AG20443 (cell line): ENCODE results near the gene ROBO1.

Experiments
- DNase-seq: peaks from one replicate; pipeline ENCODE4 v3.0.0; 2012; ENCODE audit warnings: low spot score, mixed read lengths

ROBO1 gene

DNA sequence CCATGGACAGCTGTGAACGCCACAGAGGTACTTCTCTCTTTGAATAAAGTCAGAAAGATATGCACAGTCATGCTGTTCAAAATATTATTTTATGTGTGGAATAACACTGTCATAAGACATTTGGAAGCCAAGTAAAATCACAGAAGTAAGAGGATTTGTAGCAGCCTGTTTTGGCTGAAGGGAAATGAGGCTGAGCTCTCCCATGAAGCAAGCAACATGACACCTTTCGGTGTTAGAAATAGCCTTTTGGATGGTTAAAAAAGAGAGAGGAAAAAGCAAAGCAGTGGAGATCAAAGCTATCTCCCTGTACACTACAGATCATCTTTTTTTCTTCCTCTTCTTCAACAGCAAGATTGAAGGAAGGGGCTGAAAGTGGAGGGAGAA lies 755.3 kb downstream of the ROBO1 start:
- DNase-seq = no peak

DNA sequence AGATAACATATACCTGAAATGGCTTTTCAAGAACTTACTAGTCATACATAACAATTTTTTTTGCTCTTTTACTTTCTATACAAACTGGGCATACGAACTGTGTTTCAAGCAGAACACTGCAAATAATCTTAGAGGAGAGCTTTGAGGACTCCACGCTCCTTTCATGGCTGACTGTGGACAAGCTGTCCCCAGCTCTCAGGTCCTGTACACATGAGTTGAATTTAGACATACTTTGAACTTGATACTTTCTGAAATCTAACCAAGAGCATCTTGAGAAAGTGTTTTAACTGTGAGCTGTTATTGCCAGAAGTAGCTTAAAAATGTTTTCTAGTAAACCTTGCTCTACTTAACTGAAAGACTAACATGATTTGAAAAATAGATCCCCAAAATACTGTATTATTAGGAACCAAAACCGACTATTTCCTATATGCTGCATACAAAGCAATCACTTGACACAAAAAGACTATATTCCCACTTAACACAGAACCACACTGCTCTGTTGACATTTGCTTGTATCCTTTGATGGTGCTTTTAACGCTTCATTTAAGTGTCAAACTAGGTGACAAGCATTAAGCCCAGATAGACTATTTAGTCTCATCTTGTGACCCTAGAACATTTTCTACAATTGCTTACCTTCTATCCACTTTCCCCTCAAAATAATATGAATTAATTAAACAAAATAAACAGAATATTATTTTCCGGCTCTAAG lies 755.8 kb downstream of the ROBO1 start:
- DNase-seq = no peak

DNA sequence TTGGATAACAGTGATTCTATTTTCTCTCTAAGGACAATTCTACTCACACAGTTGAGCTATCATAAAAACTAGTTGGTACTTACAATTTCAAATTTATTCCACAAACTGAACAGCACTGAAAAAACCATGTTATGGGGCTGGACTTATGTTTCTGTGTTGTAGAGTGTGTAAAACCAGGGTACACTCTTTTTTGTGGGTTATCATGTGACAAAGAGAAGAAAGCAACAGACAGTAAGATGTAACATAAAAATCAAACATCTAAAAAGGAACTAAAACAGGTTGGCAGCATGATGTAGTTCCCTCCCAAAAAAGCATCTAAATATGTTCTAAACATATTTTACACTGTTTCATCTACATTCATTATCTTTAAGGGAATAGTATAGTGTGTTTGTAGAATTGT lies 757.9 kb downstream of the ROBO1 start:
- DNase-seq = no peak

DNA sequence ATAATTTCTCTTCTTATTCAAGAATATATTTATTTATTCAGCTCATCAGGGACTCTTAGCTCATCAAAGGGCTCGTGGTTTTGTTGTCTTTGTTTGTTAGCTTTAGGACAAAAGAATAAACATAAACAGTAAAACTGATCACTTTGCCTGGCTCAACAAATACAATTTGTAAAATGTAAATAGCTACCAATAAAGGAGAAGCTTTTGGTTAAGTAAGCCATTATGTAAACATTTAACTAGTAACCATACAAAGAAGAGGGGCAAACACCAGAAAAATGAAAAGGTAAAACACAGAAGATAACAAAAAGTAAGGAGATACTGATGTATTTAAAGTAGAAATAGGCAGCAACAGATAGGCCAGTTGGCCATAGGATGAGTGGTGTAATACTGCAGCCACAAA lies 761.7 kb downstream of the ROBO1 start:
- DNase-seq = no peak

DNA sequence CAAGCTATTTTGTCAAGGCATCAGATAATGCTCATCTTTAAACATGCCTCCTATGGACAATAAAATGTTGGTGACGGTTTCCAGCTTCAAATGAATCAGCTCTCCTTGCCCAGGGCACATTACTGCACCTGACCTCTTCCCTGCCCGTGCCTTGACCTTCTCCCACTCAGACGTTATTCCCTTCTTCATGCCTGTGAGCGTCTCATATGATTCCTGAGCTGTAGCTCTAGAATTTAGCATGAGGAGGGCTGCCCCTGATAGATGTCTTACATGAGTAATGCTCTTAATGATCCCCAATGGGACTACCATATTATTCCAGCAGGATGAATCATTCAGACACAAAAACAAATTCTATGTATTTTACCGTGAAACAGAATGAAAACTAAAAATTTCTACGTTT lies 762.7 kb downstream of the ROBO1 start:
- DNase-seq = no peak

DNA sequence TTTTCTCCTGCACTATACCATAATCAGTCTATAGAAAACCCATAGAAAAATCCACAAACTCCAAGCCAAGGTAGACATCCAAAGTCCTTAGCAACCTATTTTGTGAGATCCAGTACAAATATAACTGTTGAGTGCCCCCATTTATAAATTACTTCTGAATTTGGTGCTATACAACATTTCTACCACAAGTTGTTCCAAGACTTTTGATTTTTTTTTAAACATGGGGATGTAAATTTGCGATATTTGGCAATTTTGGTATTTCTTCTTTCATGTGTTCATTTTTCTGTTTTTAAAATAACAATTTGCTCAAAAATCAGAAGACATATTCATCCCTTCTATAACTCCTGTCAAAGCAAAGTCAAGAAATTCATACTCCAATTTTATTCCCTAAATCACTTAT lies 763.8 kb downstream of the ROBO1 start:
- DNase-seq = no peak

DNA sequence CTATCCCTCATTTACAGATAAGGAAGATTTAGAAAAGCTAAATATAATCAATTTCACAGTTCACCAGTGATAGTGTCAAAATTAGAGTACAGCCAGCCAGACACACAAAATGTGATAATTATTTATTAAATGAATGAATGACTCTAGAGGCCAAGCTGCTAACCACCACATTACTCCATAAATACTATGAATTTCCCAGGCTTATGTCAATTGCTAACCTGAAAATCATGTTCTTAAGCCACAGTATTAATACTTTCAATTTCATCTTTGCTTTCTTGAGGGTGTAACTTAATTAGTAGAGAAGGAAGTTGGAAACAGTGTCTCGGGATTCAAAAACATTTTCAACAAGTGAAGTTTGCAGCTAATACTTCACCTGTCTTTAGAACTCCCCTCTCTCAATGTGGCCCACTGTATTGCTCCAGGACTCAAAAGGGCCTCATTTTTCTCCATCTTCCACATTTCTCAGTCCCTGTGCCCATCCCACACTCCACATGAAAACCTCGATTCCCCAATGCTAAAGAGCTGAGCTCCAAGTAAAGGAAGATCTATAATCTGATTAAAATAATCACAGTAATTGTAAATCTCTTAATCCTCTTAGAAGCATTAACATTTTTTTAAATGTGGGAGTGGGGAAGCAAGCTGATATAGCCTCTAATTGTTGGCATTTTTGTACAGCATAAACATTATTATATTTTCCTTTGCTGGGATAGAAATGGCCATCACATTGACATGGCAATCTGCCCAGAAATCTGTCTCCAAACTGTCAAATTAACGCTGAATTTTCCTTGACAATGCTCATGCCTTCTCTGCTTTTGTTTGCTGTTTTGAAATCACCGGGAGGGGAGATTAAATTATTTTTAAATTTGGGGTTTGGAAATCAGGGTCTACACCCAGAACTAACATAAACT lies 765.1 kb downstream of the ROBO1 start:
- no peak for DNase-seq

DNA sequence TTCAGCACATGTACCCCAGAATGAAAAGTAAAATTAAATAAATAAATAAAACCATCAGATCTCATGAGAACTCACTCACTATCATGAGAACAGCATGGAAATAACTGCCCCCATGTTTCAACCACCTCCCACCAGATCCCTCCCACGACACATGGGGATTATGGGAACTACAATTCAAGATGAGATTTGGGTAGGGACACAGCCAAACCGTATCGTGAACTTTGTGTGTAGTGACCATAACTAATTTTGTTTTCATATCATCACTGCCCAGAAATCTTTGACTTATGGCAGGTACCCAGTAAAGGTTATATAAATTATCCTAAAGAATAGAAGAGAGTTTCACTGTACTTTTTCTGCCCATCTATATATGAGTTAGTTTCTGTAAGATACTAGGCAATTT lies 766.5 kb downstream of the ROBO1 start:
- no peak for DNase-seq

DNA sequence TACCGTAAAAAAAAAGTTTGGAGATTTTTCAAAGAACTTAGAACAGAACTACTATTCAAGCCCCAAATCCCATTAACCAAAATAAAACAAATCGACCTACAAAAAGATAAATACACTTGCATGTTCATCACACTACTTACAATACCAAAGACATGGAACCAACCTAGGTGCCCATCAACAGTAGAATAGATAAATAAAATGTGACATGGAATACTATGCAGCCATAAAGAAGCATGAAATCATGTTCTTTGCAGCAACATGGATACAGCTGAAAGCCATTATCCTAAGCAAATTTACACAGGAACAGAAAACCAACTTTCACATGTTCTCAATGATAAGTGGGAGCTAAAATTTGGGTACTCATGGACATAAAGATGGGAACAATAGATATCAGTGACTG lies 768.7 kb downstream of the ROBO1 start:
- DNase-seq = no peak

DNA sequence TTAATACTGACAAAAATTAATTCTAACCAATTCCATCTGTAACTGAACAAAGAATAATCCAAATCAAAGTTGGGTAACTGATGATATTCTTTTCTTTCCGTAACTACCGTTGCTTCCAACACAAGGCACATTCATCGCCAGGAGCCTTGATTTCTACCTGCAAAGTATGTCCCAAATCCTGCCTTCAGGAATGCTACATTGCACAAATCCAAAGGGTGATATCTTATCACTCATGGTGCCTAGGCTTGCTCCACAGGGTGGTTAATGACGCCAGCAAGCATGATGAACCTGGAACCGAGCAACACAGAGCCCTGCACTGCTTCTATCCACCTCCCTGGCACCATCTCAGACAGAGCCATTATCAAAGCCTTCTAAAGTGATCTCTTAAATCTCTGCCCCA lies 772.7 kb downstream of the ROBO1 start:
- DNase-seq = no peak

DNA sequence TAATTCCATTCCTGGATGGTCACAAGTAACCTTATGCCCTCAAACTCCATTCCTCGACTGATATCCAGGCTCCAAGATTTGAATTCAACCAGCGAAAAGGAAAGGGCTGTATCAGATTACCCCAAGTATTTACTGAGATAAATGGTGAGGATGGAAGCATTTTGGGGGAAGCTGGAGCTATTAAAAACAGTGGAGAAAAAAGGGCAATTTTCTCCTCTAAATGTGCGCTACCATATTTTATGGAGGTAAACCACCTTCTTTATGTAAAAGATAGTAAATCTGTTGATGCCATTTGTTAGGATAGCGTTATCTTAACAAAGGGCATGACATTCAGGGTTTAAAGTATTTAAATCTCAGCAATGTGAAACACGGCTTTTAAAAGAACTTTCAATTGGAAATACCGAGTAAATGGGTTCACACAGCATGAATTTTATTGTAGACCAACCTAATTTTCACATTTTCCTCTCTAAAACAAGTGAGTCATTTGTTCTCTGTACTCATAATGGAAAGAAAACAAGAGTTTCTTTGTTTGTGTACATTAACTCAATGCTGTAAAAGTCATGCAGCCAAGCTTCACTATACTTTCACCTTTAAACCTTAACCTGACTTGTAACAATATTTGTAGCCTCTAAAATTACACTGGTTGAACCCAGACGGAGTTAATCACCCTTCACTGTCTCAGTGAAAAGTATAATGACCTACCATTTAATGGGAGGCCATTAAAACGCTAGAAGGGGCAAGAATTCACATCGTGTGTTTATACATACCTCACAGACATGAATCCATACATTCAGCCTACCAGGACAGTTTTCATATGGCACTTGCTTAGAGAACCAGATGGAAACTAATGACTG lies 773.4 kb downstream of the ROBO1 start:
- no peak for DNase-seq

DNA sequence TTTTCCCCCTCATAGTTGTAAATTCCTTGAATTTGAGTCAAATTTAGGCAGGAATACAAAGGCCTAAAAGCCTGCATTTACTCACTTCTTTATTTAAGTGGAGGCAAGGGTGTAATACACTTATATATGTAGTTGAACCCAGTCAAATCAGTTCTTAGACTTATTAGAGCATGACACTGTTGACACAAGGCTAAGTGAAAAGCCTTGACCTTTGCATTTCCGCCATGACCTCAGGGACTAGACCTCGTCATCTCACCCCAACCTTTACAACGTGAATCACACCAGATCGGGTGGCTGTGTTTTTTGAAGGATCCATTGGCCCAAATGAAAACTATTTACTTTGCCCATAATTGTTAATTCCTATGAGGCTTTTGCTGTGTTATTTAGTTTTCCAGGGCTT lies 774.4 kb downstream of the ROBO1 start:
- no peak for DNase-seq

DNA sequence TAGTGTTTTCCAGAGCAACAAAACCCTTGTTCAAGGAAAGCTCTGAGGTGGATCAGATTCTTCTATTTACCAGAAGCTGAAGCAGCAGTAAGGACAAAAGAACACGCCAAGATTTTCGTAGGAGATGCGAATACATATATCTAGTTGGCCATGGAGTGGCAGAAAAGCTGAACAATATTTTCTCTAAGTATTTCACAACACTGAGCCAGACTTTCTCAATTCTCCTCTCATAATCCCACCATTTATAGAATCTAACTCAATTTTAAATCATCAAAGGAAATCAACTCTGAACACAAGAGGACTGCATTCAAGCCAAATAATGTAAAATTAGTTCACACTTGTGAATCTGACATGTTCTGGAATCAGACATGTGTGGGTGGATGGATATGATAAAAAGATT lies 775.0 kb downstream of the ROBO1 start:
- no peak for DNase-seq

DNA sequence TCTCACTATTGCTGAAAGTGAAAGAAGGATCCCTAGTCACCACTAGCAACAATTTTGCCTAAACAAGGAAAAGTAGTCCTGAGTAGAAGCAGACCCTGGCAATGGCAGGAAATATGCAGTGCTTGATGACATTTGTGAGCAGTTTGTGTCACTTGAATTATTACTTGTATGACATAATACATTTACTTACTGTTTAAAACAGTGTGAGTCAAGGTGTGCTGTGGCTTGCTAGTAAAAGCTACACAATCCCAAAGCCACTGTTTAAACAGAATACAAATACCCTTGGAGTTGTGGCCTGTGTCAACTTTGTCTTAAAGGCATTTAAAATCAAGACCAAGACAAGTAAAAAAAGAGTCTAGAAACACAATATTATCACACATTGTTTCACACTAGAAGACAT lies 775.4 kb downstream of the ROBO1 start:
- DNase-seq = no peak

DNA sequence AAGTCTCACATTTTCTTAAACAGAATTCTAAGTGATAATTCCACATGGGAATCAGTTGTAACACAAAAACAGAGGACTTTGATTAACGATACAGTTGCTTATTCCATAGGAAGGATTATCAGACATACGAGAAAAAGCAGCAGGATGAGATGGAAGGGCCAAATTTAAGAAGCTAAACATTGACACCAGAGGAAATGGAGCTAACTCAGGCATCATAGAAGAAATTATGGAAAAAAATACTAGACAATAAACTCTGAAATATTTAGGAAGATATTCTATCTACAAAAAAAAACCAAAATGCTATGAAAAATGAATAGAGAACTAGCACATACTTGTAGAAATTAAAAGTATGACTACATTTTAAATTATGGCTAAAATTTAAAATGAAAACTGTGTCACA lies 776.1 kb downstream of the ROBO1 start:
- no peak for DNase-seq

DNA sequence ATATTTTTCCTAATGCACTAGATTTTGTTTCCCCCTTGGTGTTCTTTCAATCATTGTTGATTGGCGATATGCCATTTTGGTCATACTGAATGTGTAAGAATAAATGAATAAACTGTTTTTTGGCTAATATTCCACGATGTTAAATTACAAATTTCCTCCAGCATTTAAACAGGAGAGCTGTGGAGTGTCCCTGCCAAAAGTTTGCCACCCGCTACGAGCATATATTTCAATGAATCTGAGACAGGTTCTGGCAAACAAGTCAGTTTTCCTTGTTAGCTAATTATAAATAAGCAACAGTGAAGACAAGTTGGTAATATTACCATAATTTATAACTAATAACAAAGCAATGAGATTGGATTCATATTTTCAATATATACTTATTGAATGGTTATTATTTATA lies 777.6 kb downstream of the ROBO1 start:
- no peak for DNase-seq

DNA sequence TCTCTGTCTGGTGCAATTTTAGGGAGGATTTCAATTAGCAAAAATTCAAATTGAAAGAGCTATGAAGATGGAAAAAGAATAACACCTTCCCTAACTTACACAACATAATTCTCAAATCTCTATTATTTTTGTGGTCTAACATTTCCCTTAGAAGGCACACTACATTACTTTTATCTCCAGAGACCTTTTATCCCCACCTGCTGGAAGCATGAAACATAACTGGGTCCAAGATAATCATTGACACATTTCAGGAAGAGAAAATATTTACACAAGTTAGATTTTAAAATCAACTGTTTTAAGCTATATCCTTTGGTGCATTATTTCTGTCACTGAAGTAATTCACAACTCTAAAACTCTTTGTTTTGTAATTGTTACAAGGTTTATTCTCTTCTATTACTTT lies 779.5 kb downstream of the ROBO1 start:
- peak; percentile 18 for DNase-seq

DNA sequence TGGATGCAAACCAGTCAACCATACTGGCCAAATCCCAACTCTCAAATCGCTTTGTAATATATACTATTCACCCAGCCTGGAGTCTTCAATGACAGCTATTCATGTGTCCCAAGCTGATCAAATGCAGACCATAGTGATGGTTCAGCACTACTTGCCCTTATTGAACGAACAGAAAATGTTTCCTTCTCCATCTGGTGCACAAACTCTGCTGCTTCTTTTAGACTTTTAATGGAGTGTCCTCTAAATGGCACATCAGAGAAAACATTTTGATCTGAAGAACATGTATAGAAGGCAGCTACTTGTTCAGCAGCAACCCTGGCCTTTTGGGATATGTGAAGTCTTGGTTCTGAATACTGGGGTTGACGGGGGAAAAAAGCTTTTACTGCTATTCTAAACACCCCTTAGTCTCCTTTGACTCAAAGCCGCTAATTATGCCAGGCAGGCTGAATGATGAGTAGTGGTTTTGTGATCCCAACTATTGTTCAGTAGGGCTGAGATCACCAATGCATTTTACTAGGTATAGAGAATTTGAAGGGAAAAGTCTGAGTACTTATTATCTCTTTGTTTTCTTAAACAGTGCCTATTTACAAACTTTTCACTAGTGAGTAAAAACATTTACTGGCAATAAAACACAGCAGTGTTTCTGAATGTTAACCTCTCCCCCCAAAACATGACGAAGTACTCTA lies 781.2 kb downstream of the ROBO1 start:
- DNase-seq = no peak

DNA sequence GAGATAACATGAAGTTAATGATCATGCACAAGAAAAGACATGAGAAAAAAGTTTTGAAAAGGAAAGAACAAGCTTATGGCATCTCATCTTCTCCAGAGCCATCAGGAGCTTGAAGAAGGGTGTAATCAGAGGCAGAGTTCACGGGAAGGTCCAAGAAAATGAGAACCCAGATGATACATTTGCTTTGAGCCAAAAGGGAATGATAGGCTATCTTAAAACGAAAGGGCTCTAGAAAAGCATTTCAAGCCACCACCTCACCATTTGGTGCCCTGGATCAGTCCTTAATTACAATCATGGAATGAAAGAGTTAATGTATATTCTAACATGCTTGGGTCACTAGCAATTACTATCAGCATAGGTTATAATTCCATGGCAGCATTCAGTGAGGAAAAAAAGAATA lies 781.8 kb downstream of the ROBO1 start:
- DNase-seq = no peak

DNA sequence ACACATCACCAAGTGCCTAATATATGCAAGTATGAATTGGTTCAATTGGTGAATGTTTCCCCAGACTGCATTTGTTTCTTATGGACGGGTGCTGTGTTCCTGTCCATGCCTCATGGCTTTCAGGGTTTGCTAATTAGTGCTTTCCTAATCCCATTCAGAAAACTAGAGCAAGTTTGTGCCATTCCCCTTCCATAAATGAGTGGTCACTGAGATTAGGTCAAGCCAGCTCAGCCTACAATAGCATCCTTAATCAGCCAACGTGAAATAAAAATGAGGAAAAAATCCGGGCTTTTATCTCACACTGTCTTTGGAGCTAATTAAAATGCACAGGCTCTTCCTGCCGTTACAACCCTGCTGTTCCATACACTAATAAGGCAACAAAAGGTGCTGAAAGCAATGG lies 788.8 kb downstream of the ROBO1 start:
- no peak for DNase-seq

DNA sequence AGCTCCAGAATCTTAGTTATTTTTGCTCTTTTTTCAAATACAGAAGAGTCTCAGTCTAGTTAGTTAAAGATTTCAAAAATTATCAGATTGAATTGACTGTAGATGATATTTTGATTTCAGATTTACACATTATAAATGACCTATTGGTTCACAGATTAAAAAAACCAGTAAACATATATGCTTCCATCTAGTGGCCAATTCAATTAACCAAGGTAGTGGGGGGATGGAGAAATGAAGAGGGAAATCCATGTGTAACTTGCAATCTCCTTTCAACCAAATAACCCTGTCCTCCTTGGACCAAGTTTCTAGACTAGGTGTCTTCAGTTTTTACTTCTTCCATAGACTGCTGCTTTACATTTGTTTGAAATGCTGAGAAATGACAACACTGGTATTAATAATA lies 789.8 kb downstream of the ROBO1 start:
- DNase-seq = peak; percentile 18

DNA sequence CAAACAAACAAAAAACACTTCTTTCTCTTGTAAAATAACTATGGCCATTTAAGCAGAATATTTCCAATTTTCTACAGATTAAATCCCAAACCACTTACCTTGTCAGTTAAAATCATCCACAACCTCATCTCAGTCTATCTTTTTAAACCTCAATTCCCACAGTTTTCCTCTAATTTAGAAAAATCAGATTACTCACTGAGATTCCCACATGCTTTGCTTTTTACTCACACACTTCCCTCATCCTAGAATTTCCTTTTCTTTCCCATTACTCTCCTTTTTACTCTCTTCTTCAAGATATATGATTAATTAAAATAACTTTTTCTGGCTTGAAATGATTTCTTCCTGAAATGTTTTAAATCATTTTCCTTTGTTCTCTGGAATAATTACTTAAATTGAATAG lies 790.7 kb downstream of the ROBO1 start:
- DNase-seq = no peak
